K562 (cell line): Measurements from ENCODE around the gene FLRT1. TPM values are rescaled to one million over a fixed set of nuclear protein-coding genes. Genes with fewer than 3 reads are reported as not detected.

Experiments used
- ATAC-seq: fragments of 200-7000 bp; cut with Tn5 transposase; 3 replicates; pipeline ENCODE4 v1.9.1; 2020; ENCODE audit warnings: moderate library complexity
- BruUV-seq: library from RNA; stranded (reverse); fragments of 400-500 nt; replicated peaks from 2 replicates; lab custom pipeline; 2021; lab: Mats Ljungman, UMichigan
- CTCF ChIA-PET: fragments of 300-600 bp; formaldehyde crosslinking; extraction: SDS; loops from one replicate; lab custom pipeline; 2021; ENCODE audit warnings: low intra/inter-chr PET ratio; lab: Yijun Ruan, JAX
- POLR2A ChIA-PET: fragments of 300-600, 350-650 bp; sonication (Branson Sonifier 250); formaldehyde crosslinking; extraction: SDS; loops from one replicate; lab custom pipeline; 2021; ENCODE audit warnings: antibody characterized with exemption, inconsistent platforms; lab: Yijun Ruan, JAX
- DNase-seq, 4 experiments: peaks; one replicate each; pipeline versions ENCODE4 v3.0.0 to v3.0.0-alpha.2; 2011 to 2018; ENCODE audit warnings: low spot score in 3 of 4, mixed read lengths in 3 of 4; ENCODE audit errors: extremely low read depth in 1 of 4
- FAIRE-seq: peaks from 2 replicates; lab custom pipeline; 2011; peaks lifted over from hg19 to GRCh38; lab: Jason Lieb, UNC
- H2AFZ ChIP-seq: 2 replicates; pipeline ENCODE4 v1.6.0; 2011; ENCODE audit warnings: low read depth, low read length, control low read depth, inconsistent platforms
- H3K27ac ChIP-seq: fragments of 200-600 bp; 3 replicates; pipeline ENCODE4 v1.8.0; 2011; ENCODE audit warnings: low read depth, mild to moderate bottlenecking, control low read depth, inconsistent platforms, low read length, moderate library complexity, mixed read lengths; ENCODE audit errors: extremely low read depth
- H3K27me3 ChIP-seq, 2 experiments: fragments of 300-600 bp in 1 of 2; 2 replicates in 1 of 2; 3 replicates in 1 of 2; pipeline versions ENCODE4 v1.6.0 to v1.8.0; 2011; ENCODE audit warnings: inconsistent platforms in 2 of 2, low read length in 2 of 2, mild to moderate bottlenecking in 1 of 2, mixed read lengths in 1 of 2, moderate library complexity in 1 of 2; ENCODE audit not compliant: control insufficient read depth in 2 of 2, insufficient read depth in 2 of 2
- H3K36me3 ChIP-seq: fragments of 300-600 bp; 3 replicates; pipeline ENCODE4 v1.8.0; 2011; ENCODE audit warnings: mild to moderate bottlenecking, low read length, inconsistent platforms; ENCODE audit not compliant: control insufficient read depth, insufficient read depth
- H3K4me1 ChIP-seq, 2 experiments: fragments of 200-600 bp in 1 of 2; replicated peaks in 1 of 2; 2 replicates in 1 of 2; 3 replicates in 1 of 2; pipeline versions ENCODE4 v1.5.1 to v1.8.0; 2011; ENCODE audit warnings: inconsistent platforms in 2 of 2, low read length in 2 of 2, mild to moderate bottlenecking in 1 of 2, mixed read lengths in 1 of 2, moderate library complexity in 1 of 2; ENCODE audit not compliant: control insufficient read depth in 2 of 2, insufficient read depth in 2 of 2
- H3K4me2 ChIP-seq: 2 replicates; pipeline ENCODE4 v1.6.1; 2011; ENCODE audit warnings: low read length, control low read depth, inconsistent platforms, mixed read lengths; ENCODE audit not compliant: insufficient read depth
- H3K4me3 ChIP-seq: fragments of 200-600 bp; sonication (generic), shearing (Covaris generic); 2 replicates; pipeline ENCODE4 v1.5.1; 2016; ENCODE audit warnings: control low read depth, inconsistent platforms
- H3K79me2 ChIP-seq: fragments of 200-600 bp; 3 replicates; pipeline ENCODE4 v1.8.0; 2011; ENCODE audit warnings: low read length, inconsistent platforms; ENCODE audit not compliant: control insufficient read depth, insufficient read depth
- H3K9ac ChIP-seq, 2 experiments: 2 replicates each; pipeline versions ENCODE4 v1.6.0 to v1.6.1; 2011; ENCODE audit warnings: low read depth in 2 of 2, low read length in 2 of 2, control low read depth in 1 of 2, inconsistent platforms in 1 of 2, mild to moderate bottlenecking in 1 of 2, mixed read lengths in 1 of 2; ENCODE audit not compliant: insufficient read depth in 1 of 2
- H3K9me1 ChIP-seq: one replicate; pipeline ENCODE4 v1.6.0; 2011; ENCODE audit warnings: inconsistent platforms, mild to moderate bottlenecking, low read length, moderate library complexity; ENCODE audit not compliant: control insufficient read depth, insufficient read depth
- H3K9me3 ChIP-seq: replicated peaks from 2 replicates; pipeline ENCODE4 v1.5.1; 2011; ENCODE audit warnings: low read depth, low read length, inconsistent platforms; ENCODE audit not compliant: control insufficient read depth, insufficient read depth
- H4K20me1 ChIP-seq: replicated peaks from 2 replicates; pipeline ENCODE4 v1.6.1; 2011; ENCODE audit warnings: low read length, inconsistent platforms, mixed read lengths; ENCODE audit not compliant: control insufficient read depth, insufficient read depth
- BRCA1 ChIP-seq, 2 experiments: fragments of 450-650 bp in 1 of 2; sonication (generic) in 1 of 2; formaldehyde crosslinking in 1 of 2; IDR thresholded peaks; 2 replicates each; pipeline versions ENCODE4 v1.5.0 to v1.6.1; 2017 to 2020; ENCODE audit warnings: mild to moderate bottlenecking in 1 of 2, missing genetic modification reagents in 1 of 2
- NFE2L1 ChIP-seq: fragments of 450-650 bp; IDR thresholded peaks from 2 replicates; pipeline ENCODE4 v1.6.1; 2016; ENCODE audit warnings: missing genetic modification characterization, low read depth, mild to moderate bottlenecking, missing compliant biosample characterization, moderate library complexity, borderline replicate concordance
- PHB2 ChIP-seq: fragments of 450-650 bp; IDR thresholded peaks from 2 replicates; pipeline ENCODE4 v1.6.1; 2017; ENCODE audit warnings: low read depth
- PRMT5 ChIP-seq: sonication (generic); formaldehyde crosslinking; IDR thresholded peaks from 2 replicates; pipeline ENCODE4 v1.5.0; 2020; ENCODE audit warnings: missing genetic modification reagents
- SLC30A9 ChIP-seq: fragments of 250-450 bp; sonication (Bioruptor Pico); IDR thresholded peaks from 2 replicates; pipeline ENCODE4 v1.8.0; 2022; ENCODE audit warnings: mild to moderate bottlenecking, moderate library complexity
- THRA ChIP-seq: fragments of 450-650 bp; IDR thresholded peaks from 2 replicates; pipeline ENCODE4 v1.6.1; 2017; ENCODE audit warnings: mild to moderate bottlenecking, moderate library complexity
- ZBED1 ChIP-seq: IDR thresholded peaks from 2 replicates; pipeline ENCODE4 v1.6.1; 2014
- ZNF444 ChIP-seq: fragments of 250-450 bp; sonication (Bioruptor Pico); IDR thresholded peaks from 2 replicates; pipeline ENCODE4 v1.4.0; 2020; ENCODE audit warnings: mild to moderate bottlenecking, moderate library complexity
- ZNF511 ChIP-seq: sonication (generic); formaldehyde crosslinking; IDR thresholded peaks from 2 replicates; pipeline ENCODE4 v1.8.0; 2022; ENCODE audit warnings: mild to moderate bottlenecking, missing genetic modification reagents
- WGBS: fragments of 100-300 bp; shearing (Covaris generic); methylation state at CpG from one replicate; pipeline ENCODE4 v1.1.6; 2016; ENCODE audit warnings: low coverage, mixed read lengths; ENCODE audit not compliant: insufficient coverage; ENCODE audit errors: missing lambda C conversion rate; 5-methylcytosine and 5-hydroxymethylcytosine counted together
- in situ Hi-C: fragments of 300-500 bp; cut with MboI; formaldehyde crosslinking; loops from 4 replicates; pipeline ENCODE4 v1.15.0; 2018; ENCODE audit warnings: inconsistent platforms, mixed read lengths
- intact Hi-C: fragments of 100-400 bp; cut with micrococcal nuclease; formaldehyde crosslinking; loops from 2 replicates; pipeline ENCODE4 v1.14.2; 2022
- polyA plus RNA-seq, 8 experiments: library from polyadenylated mRNA; depleted of rRNA in 4 of 8; stranded (reverse) in 5 of 8; unstranded in 3 of 8; fragments of >200 nt; fragmentation: Nextera tagmentation in 2 of 8; fragmentation: Illumina TruSeq in 1 of 8; extraction: Ambion mirVana in 2 of 8; extraction: Trizol in 1 of 8; gene quantifications; 2 replicates each; pipeline versions ENCODE4 v1.2.1 to v1.2.3, GENCODE V29; 2011 to 2014; ENCODE audit warnings: inconsistent platforms in 1 of 8, missing spikeins in 1 of 8
- total RNA-seq, 7 experiments: library from RNA; depleted of rRNA in 6 of 7; stranded (reverse); fragments of >200 nt in 6 of 7; fragmentation: Illumina TruSeq in 2 of 7; extraction: Trizol in 2 of 7; gene quantifications; 2 replicates each; pipeline versions ENCODE4 v1.2.1 to v1.2.3, GENCODE V29; 2011 to 2021; ENCODE audit warnings: low replicate concordance in 1 of 7

The FLRT1 gene
- total and polyA plus RNA-seq, 9 of the 15 experiments (the other 6 are each of a cell fraction or from before 2014, with no cell fraction given), result not detected

GRCh38 chr11:64065141-64065465 lies 29.4 kb downstream of the FLRT1 start (continued):
- TF ChIP-seq BRCA1 (IDR thresholded peaks at IDR 0.05) (no peak), BRCA1 (CRISPR knock-in tag; IDR thresholded peaks at IDR 0.05) (no peak), SLC30A9 (CRISPR knock-in tag) (no peak), THRA (no peak), PHB2 (no peak), ZBED1 (no peak), ZNF444 (CRISPR knock-in tag) (no peak), ZNF511 (CRISPR knock-in tag) (no peak)

GRCh38 chr11:64065712-64066111 lies 30.0 kb downstream of the FLRT1 start:
- Histone ChIP-seq H3K9ac (no peak overlapping the region), H4K20me1 (peaks cover 33% of the 10 kb centered on the region), H3K27me3 (no peaks in the 10 kb centered on the region), H3K4me1 (peaks cover 5 to 41% of the 10 kb centered on the region in 2 experiments; a peak in 4 of 5 replicates), H3K4me2 (no peak overlapping the region), H2AFZ (no peak overlapping the region), H3K4me3 (no peak overlapping the region), H3K79me2 (no peaks in the 10 kb centered on the region), H3K36me3 (no peaks in the 10 kb centered on the region)
- 70% methylated on average over 8 of the region's 10 CpGs for WGBS
- intact Hi-C loops, result no loop called here
- no peak for DNase-seq
- in situ Hi-C loops, result no loop called here
- ATAC-seq, result no peak
- no TSS peak for BruUV-seq
- TF ChIP-seq NFE2L1 (tag) (no peak), PRMT5 (CRISPR knock-in tag) (no peak)
- TF ChIP-seq, all 486 proteins: peak for 0
- CTCF ChIA-PET, result no interaction called here
- no peak for FAIRE-seq
- Histone ChIP-seq H3K27ac (no peak overlapping the region), H3K9me1 (no peaks in the 10 kb centered on the region), H3K9me3 (no peaks in the 10 kb centered on the region)
- POLR2A ChIA-PET, result interaction anchor here (0.6 kb wide), 1 partner anchor 25 kb away, joined by 3 read pairs; no protein-coding TSS in a partner anchor
